HL-60 (cell line): ENCODE data around the gene MAJIN.

Experiments used
- POLR2AphosphoS5 ChIP-seq: IDR thresholded peaks from 2 replicates; pipeline ENCODE4 v1.6.1; 2012; ENCODE audit warnings: low read depth
- TF ChIP-seq, protein P1 (sequence below): IDR thresholded peaks from one replicate; pipeline ENCODE4 v1.5.1; 2011; ENCODE audit warnings: low read length, control low read depth, inconsistent platforms; ENCODE audit not compliant: insufficient read depth

DNA sequence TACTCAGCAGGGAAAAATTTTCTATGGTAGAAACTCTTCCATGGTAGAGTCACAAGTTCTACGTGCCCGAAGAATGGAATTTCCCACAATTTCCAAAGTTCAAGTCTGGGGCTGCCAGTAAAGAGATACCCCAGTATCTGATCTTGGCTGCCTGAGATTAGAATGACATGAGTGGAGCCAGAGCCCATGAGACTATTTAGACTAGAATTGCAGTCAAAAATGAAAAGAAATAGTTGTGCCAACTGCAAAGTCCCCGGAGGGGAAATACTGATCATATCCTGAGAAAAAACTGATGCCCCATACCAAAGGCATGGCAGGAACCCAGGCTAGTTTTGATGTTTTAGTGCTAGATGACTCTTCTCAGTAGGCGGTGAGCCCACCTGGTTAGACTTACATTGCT lies 11.2 kb downstream of the MAJIN start:
- TF ChIP-seq, protein P1, sequence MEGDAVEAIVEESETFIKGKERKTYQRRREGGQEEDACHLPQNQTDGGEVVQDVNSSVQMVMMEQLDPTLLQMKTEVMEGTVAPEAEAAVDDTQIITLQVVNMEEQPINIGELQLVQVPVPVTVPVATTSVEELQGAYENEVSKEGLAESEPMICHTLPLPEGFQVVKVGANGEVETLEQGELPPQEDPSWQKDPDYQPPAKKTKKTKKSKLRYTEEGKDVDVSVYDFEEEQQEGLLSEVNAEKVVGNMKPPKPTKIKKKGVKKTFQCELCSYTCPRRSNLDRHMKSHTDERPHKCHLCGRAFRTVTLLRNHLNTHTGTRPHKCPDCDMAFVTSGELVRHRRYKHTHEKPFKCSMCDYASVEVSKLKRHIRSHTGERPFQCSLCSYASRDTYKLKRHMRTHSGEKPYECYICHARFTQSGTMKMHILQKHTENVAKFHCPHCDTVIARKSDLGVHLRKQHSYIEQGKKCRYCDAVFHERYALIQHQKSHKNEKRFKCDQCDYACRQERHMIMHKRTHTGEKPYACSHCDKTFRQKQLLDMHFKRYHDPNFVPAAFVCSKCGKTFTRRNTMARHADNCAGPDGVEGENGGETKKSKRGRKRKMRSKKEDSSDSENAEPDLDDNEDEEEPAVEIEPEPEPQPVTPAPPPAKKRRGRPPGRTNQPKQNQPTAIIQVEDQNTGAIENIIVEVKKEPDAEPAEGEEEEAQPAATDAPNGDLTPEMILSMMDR: no peak
- no peak for TF ChIP-seq POLR2AphosphoS5
